HCT116 (cell line): ENCODE data around the gene MESD.

Source experiments
- POLR2A ChIP-seq: IDR thresholded peaks from 2 replicates; pipeline ENCODE4 v1.7.0; 2011; ENCODE audit warnings: borderline replicate concordance; ENCODE audit not compliant: insufficient read depth, insufficient read length; ENCODE audit errors: extremely low read depth
- TF ChIP-seq, protein P1 (sequence below), 3 experiments: fragments of 200-600 bp in 1 of 3; sonication (generic) in 1 of 3; IDR thresholded peaks in 2 of 3; conservative IDR thresholded peaks in 1 of 3; 2 replicates each; pipeline ENCODE4 v1.5.1; 2012 to 2017; ENCODE audit warnings: low read depth in 2 of 3, low read length in 2 of 3, antibody characterized with exemption in 1 of 3, borderline replicate concordance in 1 of 3, control low read depth in 1 of 3, mild to moderate bottlenecking in 1 of 3, mixed read lengths in 1 of 3, mixed run types in 1 of 3, moderate library complexity in 1 of 3; ENCODE audit not compliant: insufficient read depth in 1 of 3

- TF ChIP-seq, protein P1, sequence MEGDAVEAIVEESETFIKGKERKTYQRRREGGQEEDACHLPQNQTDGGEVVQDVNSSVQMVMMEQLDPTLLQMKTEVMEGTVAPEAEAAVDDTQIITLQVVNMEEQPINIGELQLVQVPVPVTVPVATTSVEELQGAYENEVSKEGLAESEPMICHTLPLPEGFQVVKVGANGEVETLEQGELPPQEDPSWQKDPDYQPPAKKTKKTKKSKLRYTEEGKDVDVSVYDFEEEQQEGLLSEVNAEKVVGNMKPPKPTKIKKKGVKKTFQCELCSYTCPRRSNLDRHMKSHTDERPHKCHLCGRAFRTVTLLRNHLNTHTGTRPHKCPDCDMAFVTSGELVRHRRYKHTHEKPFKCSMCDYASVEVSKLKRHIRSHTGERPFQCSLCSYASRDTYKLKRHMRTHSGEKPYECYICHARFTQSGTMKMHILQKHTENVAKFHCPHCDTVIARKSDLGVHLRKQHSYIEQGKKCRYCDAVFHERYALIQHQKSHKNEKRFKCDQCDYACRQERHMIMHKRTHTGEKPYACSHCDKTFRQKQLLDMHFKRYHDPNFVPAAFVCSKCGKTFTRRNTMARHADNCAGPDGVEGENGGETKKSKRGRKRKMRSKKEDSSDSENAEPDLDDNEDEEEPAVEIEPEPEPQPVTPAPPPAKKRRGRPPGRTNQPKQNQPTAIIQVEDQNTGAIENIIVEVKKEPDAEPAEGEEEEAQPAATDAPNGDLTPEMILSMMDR (IDR thresholded peaks at IDR 0.05 in 2 of 3, conservative IDR thresholded peaks at IDR 0.05 in 1 of 3; ENCODE audit: borderline replicate concordance in 1 of 3, insufficient read depth in 1 of 3, low read depth in 2 of 3, low read length in 2 of 3) = no peak
- TF ChIP-seq POLR2A = no peak
Observed at GRCh38 chr15:81024265-81024872, 34.8 kb upstream of the MESD start.
